GM23338 (cell line): ENCODE data around the gene BTNL9. TPM values are rescaled to one million over a fixed set of nuclear protein-coding genes. Genes with fewer than 3 reads are reported as not detected.
"Not testable (repeated sequence)": the region's sequence is repeated elsewhere in the genome, so short reads cannot be mapped to it uniquely, and the experiment has no call there.

Experiments
- ATAC-seq: fragments of 200-7000 bp; cut with Tn5 transposase; 3 replicates; pipeline ENCODE4 v1.9.1; 2020
- DNase-seq: peaks from one replicate; pipeline ENCODE4 v3.0.0-alpha.2; 2015; ENCODE audit warnings: low spot score
- H2AFZ ChIP-seq: fragments of 200-600 bp; sonication (generic); 2 replicates; pipeline ENCODE4 v1.8.0; 2016; ENCODE audit warnings: antibody characterized with exemption, mild to moderate bottlenecking, moderate library complexity
- H3F3A ChIP-seq: fragments of 200-600 bp; sonication (generic); replicated peaks from 2 replicates; pipeline ENCODE4 v1.8.0; 2017; ENCODE audit warnings: antibody characterized with exemption, mixed run types, low read depth
- H3K27ac ChIP-seq: fragments of 200-600 bp; sonication (generic); 2 replicates; pipeline ENCODE4 v1.6.1; 2016; ENCODE audit warnings: low read depth
- H3K27me3 ChIP-seq: fragments of 200-600 bp; sonication (generic); 2 replicates; pipeline ENCODE4 v1.8.0; 2016; ENCODE audit warnings: mild to moderate bottlenecking, mixed run types, moderate library complexity; ENCODE audit not compliant: insufficient read depth
- H3K36me3 ChIP-seq: fragments of 200-600 bp; sonication (generic); 2 replicates; pipeline ENCODE4 v1.8.0; 2016; ENCODE audit warnings: mild to moderate bottlenecking; ENCODE audit not compliant: insufficient read depth
- H3K4me1 ChIP-seq: fragments of 200-600 bp; sonication (generic); 2 replicates; pipeline ENCODE4 v1.8.0; 2016; ENCODE audit warnings: mild to moderate bottlenecking, moderate library complexity; ENCODE audit not compliant: insufficient read depth
- H3K4me2 ChIP-seq: fragments of 200-600 bp; sonication (generic); 2 replicates; pipeline ENCODE4 v1.7.1; 2017; ENCODE audit warnings: mixed run types
- H3K4me3 ChIP-seq: fragments of 200-600 bp; sonication (generic); 2 replicates; pipeline ENCODE4 v1.6.1; 2016; ENCODE audit warnings: mixed run types
- H3K79me2 ChIP-seq: fragments of 200-600 bp; sonication (generic); replicated peaks from 2 replicates; pipeline ENCODE4 v1.8.0; 2017; ENCODE audit warnings: mild to moderate bottlenecking; ENCODE audit not compliant: insufficient read depth
- H3K9me2 ChIP-seq: fragments of 200-600 bp; sonication (generic); 2 replicates; pipeline ENCODE4 v1.8.0; 2017; ENCODE audit not compliant: insufficient read depth
- H4K20me1 ChIP-seq: fragments of 200-600 bp; sonication (generic); replicated peaks from 2 replicates; pipeline ENCODE4 v1.8.0; 2017; ENCODE audit warnings: mild to moderate bottlenecking; ENCODE audit not compliant: insufficient read depth
- H3K27ac Mint-ChIP-seq: 2 replicates; pipeline ENCODE4 v1.8.0; 2020; ENCODE audit warnings: inconsistent platforms, mild to moderate bottlenecking, moderate library complexity, mixed read lengths
- H3K27me3 Mint-ChIP-seq: 3 replicates; pipeline ENCODE4 v1.8.0; 2022; ENCODE audit warnings: low read depth, mild to moderate bottlenecking, moderate library complexity, mixed read lengths, inconsistent platforms; ENCODE audit not compliant: insufficient read depth, poor library complexity
- H3K36me3 Mint-ChIP-seq: 3 replicates; pipeline ENCODE4 v1.8.0; 2021; ENCODE audit warnings: low read depth, mild to moderate bottlenecking, inconsistent platforms, moderate library complexity, mixed read lengths
- H3K4me1 Mint-ChIP-seq: 3 replicates; pipeline ENCODE4 v1.8.0; 2020; ENCODE audit warnings: mild to moderate bottlenecking, inconsistent platforms, mixed read lengths
- H3K4me3 Mint-ChIP-seq: 3 replicates; pipeline ENCODE4 v1.8.0; 2021; ENCODE audit warnings: moderate library complexity, mild to moderate bottlenecking, inconsistent platforms, mixed read lengths
- H3K9me3 Mint-ChIP-seq: 3 replicates; pipeline ENCODE4 v1.8.0; 2020; ENCODE audit warnings: moderate library complexity, mild to moderate bottlenecking, inconsistent platforms, mixed read lengths
- EZH2 ChIP-seq: fragments of 200-600 bp; sonication (generic); IDR thresholded peaks from one replicate; pipeline ENCODE4 v1.8.0; 2017; ENCODE audit warnings: antibody characterized with exemption, mild to moderate bottlenecking, low read depth; ENCODE audit not compliant: unreplicated experiment
- EZH2phosphoT487 ChIP-seq: fragments of 200-600 bp; sonication (generic); IDR thresholded peaks from one replicate; pipeline ENCODE4 v1.8.1; 2018; ENCODE audit warnings: antibody characterized with exemption; ENCODE audit not compliant: unreplicated experiment
- JUNB ChIP-seq: IDR thresholded peaks from one replicate; pipeline ENCODE4 v1.6.1; 2016; ENCODE audit warnings: antibody characterized with exemption; ENCODE audit not compliant: unreplicated experiment
- ZNF114 ChIP-seq: fragments of 250-450 bp; sonication (Bioruptor Pico); IDR thresholded peaks from 2 replicates; pipeline ENCODE4 v1.5.0; 2020; ENCODE audit warnings: mild to moderate bottlenecking, moderate library complexity
- polyA plus RNA-seq: library from polyadenylated mRNA; unstranded; fragments of >200 nt; fragmentation: Nextera tagmentation; extraction: Ambion mirVana; gene quantifications from 2 replicates; pipeline ENCODE4 v1.2.1, GENCODE V29; 2016
- total RNA-seq: library from RNA; depleted of rRNA; stranded (reverse); fragments of >200 nt; shearing (Covaris generic); gene quantifications from 2 replicates; pipeline ENCODE4 v1.2.3, GENCODE V29; 2014

The BTNL9 gene
- total and polyA plus RNA-seq, 2 experiments from 2014 or later = 0.21 to 3.4 TPM

DNA sequence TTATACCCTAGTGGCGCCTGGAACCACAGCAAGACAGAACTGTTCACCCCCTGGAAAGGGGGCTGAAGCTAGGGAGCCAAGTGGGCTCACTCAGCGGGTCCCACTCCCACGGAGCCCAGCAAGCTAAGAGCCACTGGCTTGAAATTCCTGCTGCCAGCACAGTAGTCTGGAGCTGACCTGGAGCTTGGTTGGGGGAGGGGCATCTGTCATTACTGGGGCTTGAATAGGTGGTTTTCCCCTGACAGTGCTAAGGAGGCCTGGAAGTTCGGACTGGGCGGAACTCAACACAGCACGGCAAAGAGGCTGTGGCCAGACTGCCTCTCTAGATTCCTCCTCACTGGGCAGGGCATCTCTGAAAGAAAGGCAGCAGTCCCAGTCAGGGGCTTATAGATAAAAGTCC, 31.9 kb upstream of the BTNL9 start:
- ATAC-seq = peak; percentile 64
- H3K79me2 ChIP-seq = no peaks in the 10 kb centered on the region
- H3K36me3 ChIP-seq = no peaks in the 10 kb centered on the region

DNA sequence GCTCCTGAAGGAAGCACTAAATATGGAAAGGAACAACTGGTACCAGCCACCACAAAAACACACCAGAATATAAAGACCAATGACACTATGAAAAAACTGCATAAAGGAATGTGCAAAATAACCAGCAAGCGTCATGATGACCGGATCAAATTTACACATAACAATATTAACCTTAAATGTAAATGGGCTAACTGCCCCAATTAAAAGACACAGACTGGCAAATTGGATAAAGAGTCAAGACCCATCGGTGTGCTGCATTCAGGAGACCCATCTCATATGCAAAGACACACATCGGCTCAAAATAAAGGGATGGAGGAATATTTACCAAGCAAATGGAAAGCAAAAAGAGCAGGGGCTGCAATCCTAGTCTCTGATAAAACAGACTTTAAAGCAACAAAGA, 30.0 kb upstream of the BTNL9 start:
- DNase-seq, H3K9me2 ChIP-seq, H3K79me2 ChIP-seq, H3K27ac Mint-ChIP-seq, H2AFZ ChIP-seq, H3F3A ChIP-seq, H4K20me1 ChIP-seq, H3K27me3 Mint-ChIP-seq, H3K36me3 Mint-ChIP-seq, H3K4me3 Mint-ChIP-seq, H3K36me3 ChIP-seq, H3K4me1 ChIP-seq, H3K4me3 ChIP-seq, H3K4me2 ChIP-seq, H3K27ac ChIP-seq, H3K9me3 Mint-ChIP-seq, H3K4me1 Mint-ChIP-seq, H3K27me3 ChIP-seq, ATAC-seq: not testable (repeated sequence)

More for the DNA sequence above, 31.9 kb upstream of the BTNL9 start:
- no peak overlapping the region; the same call in 1 of the 2 replicates for H3K4me2 ChIP-seq
- Mint-ChIP-seq H3K36me3 (no peaks in the 10 kb centered on the region), H3K4me1 (no peaks in the 10 kb centered on the region; the same call in 2 of the 3 replicates), H3K27me3 (peaks cover 3% of the 10 kb centered on the region), H3K27ac (no peak overlapping the region), H3K4me3 (no peak overlapping the region), H3K9me3 (peaks cover 3% of the 10 kb centered on the region; the same call in 2 of the 3 replicates)
- TF ChIP-seq EZH2phosphoT487 = no peak
- no peak for TF ChIP-seq EZH2
- TF ChIP-seq JUNB = no peak
- TF ChIP-seq ZNF114 (CRISPR knock-in tag) = no peak
- H3K27ac ChIP-seq = no peak overlapping the region
- H4K20me1 ChIP-seq = no peaks in the 10 kb centered on the region
- H3K4me3 ChIP-seq = no peak overlapping the region
- no peaks in the 10 kb centered on the region for H3K27me3 ChIP-seq
- no peak overlapping the region for H2AFZ ChIP-seq
- no peaks in the 10 kb centered on the region for H3F3A ChIP-seq
- no peaks in the 10 kb centered on the region for H3K9me2 ChIP-seq
- no peaks in the 10 kb centered on the region; the same call in 1 of the 2 replicates for H3K4me1 ChIP-seq
- DNase-seq = peak; percentile 37

DNA sequence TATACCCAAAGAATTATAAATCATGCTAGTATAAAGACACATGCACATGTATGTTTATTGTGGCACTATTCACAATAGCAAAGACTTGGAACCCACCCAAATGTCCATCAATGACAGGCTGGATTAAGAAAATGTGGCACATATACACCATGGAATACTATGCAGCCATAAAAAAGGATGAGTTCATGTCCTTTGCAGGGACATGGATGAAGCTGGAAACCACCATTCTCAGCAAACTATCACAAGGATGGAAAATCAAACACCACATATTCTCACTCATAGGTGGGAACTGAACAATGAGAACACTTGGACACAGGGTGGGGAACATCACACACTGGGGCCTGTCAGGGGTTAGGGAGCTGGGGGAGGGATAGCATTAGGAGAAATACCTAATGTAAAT, 25.4 kb upstream of the BTNL9 start:
- not testable (repeated sequence) for ATAC-seq, H3K27ac Mint-ChIP-seq, H2AFZ ChIP-seq, H3K36me3 Mint-ChIP-seq, H3K79me2 ChIP-seq, H3K4me3 ChIP-seq, H3K4me3 Mint-ChIP-seq, H3F3A ChIP-seq, H3K9me3 Mint-ChIP-seq, H3K27me3 ChIP-seq, H3K36me3 ChIP-seq, H4K20me1 ChIP-seq, H3K4me1 ChIP-seq, H3K27me3 Mint-ChIP-seq, H3K27ac ChIP-seq, H3K4me1 Mint-ChIP-seq, H3K4me2 ChIP-seq, H3K9me2 ChIP-seq, DNase-seq

DNA sequence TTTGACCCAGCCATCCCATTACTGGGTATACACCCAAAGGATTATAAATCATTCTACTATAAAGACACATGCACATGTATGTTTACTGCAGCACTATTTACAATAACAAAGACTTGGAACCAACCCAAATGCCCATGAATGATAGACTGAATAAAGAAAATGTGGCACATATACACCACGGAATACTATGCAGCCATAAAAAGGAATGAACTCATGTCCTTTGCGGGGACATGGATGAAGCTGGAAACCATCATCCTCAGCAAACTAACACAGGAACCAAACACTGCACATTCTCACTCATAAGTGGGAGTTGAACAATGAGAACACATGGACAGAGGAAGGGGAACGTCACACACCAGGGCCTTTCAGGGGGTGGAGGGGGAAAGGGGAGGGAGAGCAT, 22.6 kb upstream of the BTNL9 start:
- H3K27ac ChIP-seq, H3K9me2 ChIP-seq, H3K27me3 ChIP-seq, H3K4me1 Mint-ChIP-seq, H3K4me1 ChIP-seq, H3K79me2 ChIP-seq, H3K4me3 Mint-ChIP-seq, H3K27ac Mint-ChIP-seq, H3K36me3 ChIP-seq, H3K36me3 Mint-ChIP-seq, ATAC-seq, H3K27me3 Mint-ChIP-seq, H3F3A ChIP-seq, H4K20me1 ChIP-seq, H3K4me3 ChIP-seq, DNase-seq, H2AFZ ChIP-seq, H3K4me2 ChIP-seq: not testable (repeated sequence)
- peaks cover 15% of the 10 kb centered on the region for H3K9me3 Mint-ChIP-seq
